Measurements from ENCODE around the gene OR11A1.

GRCh38 chr6:29424575-29424974, 32.3 kb downstream of the OR11A1 start:
- TF ChIP-seq CTCF (IDR thresholded peaks at IDR 0.05) (no peak), GABPA (IDR thresholded peaks at IDR 0.05; ENCODE audit: low read depth) (no peak), NFIC (IDR thresholded peaks at IDR 0.05; ENCODE audit: borderline replicate concordance) (no peak), POLR2AphosphoS5 (IDR thresholded peaks at IDR 0.05; ENCODE audit: low read depth, low read length) (no peak), IRF3 (IDR thresholded peaks at IDR 0.05; ENCODE audit: low read depth, low read length) (no peak), ZBTB33 (IDR thresholded peaks at IDR 0.05; ENCODE audit: borderline replicate concordance, low read depth) (no peak), RXRA (IDR thresholded peaks at IDR 0.05; ENCODE audit: borderline replicate concordance, low read depth) (no peak), YY1 (IDR thresholded peaks at IDR 0.05; ENCODE audit: low read depth) (no peak), TAF1 (IDR thresholded peaks at IDR 0.05; ENCODE audit: borderline replicate concordance, low read depth, low read length) (no peak), EZH2phosphoT487 (IDR thresholded peaks at IDR 0.05; ENCODE audit: borderline replicate concordance, low read depth) (no peak), EP300 (IDR thresholded peaks at IDR 0.05; ENCODE audit: borderline replicate concordance in 1 of 2, low read depth in 1 of 2, low read length in 1 of 2) (no peak), TEAD4 (IDR thresholded peaks at IDR 0.05; ENCODE audit: borderline replicate concordance, insufficient read depth) (no peak), REST (IDR thresholded peaks at IDR 0.05; ENCODE audit: low read depth, low read length) (no peak)

Data from SK-N-SH (cell line).